ENCODE results near the gene MAPK12. TPM values are rescaled to one million over a fixed set of nuclear protein-coding genes. Genes with fewer than 3 reads are reported as not detected.

MAPK12 gene
- total RNA-seq, 1 experiment from 2014 or later = 74.6 TPM

GRCh38 chr22:50272044-50272802, 10.7 kb upstream of the MAPK12 start:
- in situ Hi-C loops (cut with HindIII; ENCODE audit: low pct_unique_long_range_greater_than_20kb, low sequenced_read_pairs) (no loop called here), intact Hi-C loops (cut with micrococcal nuclease; ENCODE audit: unreplicated experiment) (loop anchor here (5.0 kb wide), 1 partner anchor 70 kb away; the partner anchor contains the start of gene PPP6R2)
- POLR2A ChIA-PET = interaction anchor here (0.6 kb wide), 1 partner anchor 42 kb away, joined by 6 read pairs; no protein-coding TSS in a partner anchor
- DNase-seq (ENCODE audit: low read depth, low spot score) = no peak
- Histone ChIP-seq H3K27me3 (ENCODE audit: control insufficient read depth, insufficient read depth, low read length) (no peaks in the 10 kb centered on the region), H3K4me3 (ENCODE audit: low read depth in 2 of 2, low read length in 2 of 2) (peak overlapping the region in 1 of 2 experiments; percentile 8; a peak in 1 of 4 replicates), H3K9me3 (ENCODE audit: control insufficient read depth, insufficient read depth, low read depth, low read length) (no peaks in the 10 kb centered on the region), H3K4me1 (ENCODE audit: control insufficient read depth, insufficient read depth, low read length) (peaks cover 23% of the 10 kb centered on the region), H3K36me3 (ENCODE audit: control insufficient read depth, insufficient read depth, low read length) (no peaks in the 10 kb centered on the region), H3K27ac (ENCODE audit: low read length) (peak overlapping the region; percentile 54; the same call in 1 of the 2 replicates)
- TF ChIP-seq, protein P1, sequence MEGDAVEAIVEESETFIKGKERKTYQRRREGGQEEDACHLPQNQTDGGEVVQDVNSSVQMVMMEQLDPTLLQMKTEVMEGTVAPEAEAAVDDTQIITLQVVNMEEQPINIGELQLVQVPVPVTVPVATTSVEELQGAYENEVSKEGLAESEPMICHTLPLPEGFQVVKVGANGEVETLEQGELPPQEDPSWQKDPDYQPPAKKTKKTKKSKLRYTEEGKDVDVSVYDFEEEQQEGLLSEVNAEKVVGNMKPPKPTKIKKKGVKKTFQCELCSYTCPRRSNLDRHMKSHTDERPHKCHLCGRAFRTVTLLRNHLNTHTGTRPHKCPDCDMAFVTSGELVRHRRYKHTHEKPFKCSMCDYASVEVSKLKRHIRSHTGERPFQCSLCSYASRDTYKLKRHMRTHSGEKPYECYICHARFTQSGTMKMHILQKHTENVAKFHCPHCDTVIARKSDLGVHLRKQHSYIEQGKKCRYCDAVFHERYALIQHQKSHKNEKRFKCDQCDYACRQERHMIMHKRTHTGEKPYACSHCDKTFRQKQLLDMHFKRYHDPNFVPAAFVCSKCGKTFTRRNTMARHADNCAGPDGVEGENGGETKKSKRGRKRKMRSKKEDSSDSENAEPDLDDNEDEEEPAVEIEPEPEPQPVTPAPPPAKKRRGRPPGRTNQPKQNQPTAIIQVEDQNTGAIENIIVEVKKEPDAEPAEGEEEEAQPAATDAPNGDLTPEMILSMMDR (IDR thresholded peaks at IDR 0.05) = no peak
- TF ChIP-seq POLR2AphosphoS5 (IDR thresholded peaks at IDR 0.05; ENCODE audit: low read depth, low read length) = no peak
- TF ChIP-seq TCF7L2 (IDR thresholded peaks at IDR 0.05; ENCODE audit: low read depth, low read length) = no peak
- no peak for TF ChIP-seq REST (IDR thresholded peaks at IDR 0.05; ENCODE audit: insufficient read depth in 1 of 2, low read depth in 2 of 2, low read length in 1 of 2)
- no peak for TF ChIP-seq SIN3A (IDR thresholded peaks at IDR 0.05; ENCODE audit: borderline replicate concordance, insufficient read depth, low read depth, low read length)
- peak; percentile 13 for ATAC-seq
- no TSS peak for BruUV-seq (replicated peaks)
- CTCF ChIA-PET = interaction anchor here (0.7 to 1.0 kb wide), 4 partner anchors 9 to 59 kb away, joined by 3 to 6 read pairs (median 4); no protein-coding TSS in a partner anchor

GRCh38 chr22:50271519-50271970, 10.1 kb upstream of the MAPK12 start:
- H3K4me3 ChIP-seq (ENCODE audit: low read depth in 2 of 2, low read length in 2 of 2) = peak overlapping the region; percentile 56 to 59
- DNase-seq (ENCODE audit: low read depth, low spot score) = no peak
- in situ Hi-C loops (cut with HindIII; ENCODE audit: low pct_unique_long_range_greater_than_20kb, low sequenced_read_pairs) (no loop called here), intact Hi-C loops (cut with micrococcal nuclease; ENCODE audit: unreplicated experiment) (loop anchor here (5.0 kb wide), 1 partner anchor 71 kb away; the partner anchor contains the start of gene PPP6R2)
- H3K9me3 ChIP-seq (ENCODE audit: control insufficient read depth, insufficient read depth, low read depth, low read length) = no peaks in the 10 kb centered on the region
- ATAC-seq = peak; percentile 57
- no TSS peak for BruUV-seq (replicated peaks)
- H3K36me3 ChIP-seq (ENCODE audit: control insufficient read depth, insufficient read depth, low read length) = no peaks in the 10 kb centered on the region
- ChIA-PET CTCF (interaction anchor here (0.6 to 0.9 kb wide), 4 partner anchors 8 to 225 kb away, joined by 3 to 10 read pairs (median 4); no protein-coding TSS in a partner anchor), POLR2A (interaction anchor here (0.5 to 0.6 kb wide), 2 partner anchors 21 to 52 kb away, joined by 8 to 9 read pairs; no protein-coding TSS in a partner anchor)
- peaks cover 23% of the 10 kb centered on the region for H3K4me1 ChIP-seq (ENCODE audit: control insufficient read depth, insufficient read depth, low read length)
- TF ChIP-seq REST (IDR thresholded peaks at IDR 0.05; ENCODE audit: insufficient read depth in 1 of 2, low read depth in 2 of 2, low read length in 1 of 2) (0 out of 4 replicates have a peak, but pooled peaks of 1 of the 2 experiments have one; percentile 11), POLR2AphosphoS5 (IDR thresholded peaks at IDR 0.05; ENCODE audit: low read depth, low read length) (0 out of 2 replicates have a peak, but pooled peaks have one; percentile 39), SIN3A (IDR thresholded peaks at IDR 0.05; ENCODE audit: borderline replicate concordance, insufficient read depth, low read depth, low read length) (no peak), TCF7L2 (IDR thresholded peaks at IDR 0.05; ENCODE audit: low read depth, low read length) (no peak)
- TF ChIP-seq, protein P1 (IDR thresholded peaks at IDR 0.05) = no peak; the same call in 1 of the 2 replicates
- H3K27ac ChIP-seq (ENCODE audit: low read length) = peak overlapping the region; percentile 70
- no peaks in the 10 kb centered on the region for H3K27me3 ChIP-seq (ENCODE audit: control insufficient read depth, insufficient read depth, low read length)
